OCI-LY3 (cell line): ENCODE data around the gene PRICKLE2.

ENCODE experiments used
- H2AFZ ChIP-seq: fragments of 200-600, 300-600 bp; shearing (Covaris generic); 2 replicates; pipeline ENCODE4 v1.6.0; 2014; ENCODE audit warnings: antibody characterized with exemption, low read depth, low read length
- H3K27ac ChIP-seq: fragments of 200-600, 300-600 bp; sonication (generic); 2 replicates; pipeline ENCODE4 v1.5.1; 2014; ENCODE audit warnings: mild to moderate bottlenecking, low read length, moderate library complexity, mixed read lengths
- H3K27me3 ChIP-seq: fragments of 200-600, 300-600 bp; sonication (generic); 2 replicates; pipeline ENCODE4 v1.6.1; 2014; ENCODE audit warnings: low read depth, low read length, mixed read lengths
- H3K36me3 ChIP-seq: fragments of 200-600, 300-600 bp; sonication (generic); replicated peaks from 2 replicates; pipeline ENCODE3; 2014; ENCODE audit warnings: low read depth, low read length, mixed read lengths
- H3K4me1 ChIP-seq: fragments of 300-600, 200-600 bp; sonication (generic); 2 replicates; pipeline ENCODE4 v1.6.1; 2014; ENCODE audit warnings: low read length, mixed read lengths
- H3K4me2 ChIP-seq: fragments of 200-600, 300-600 bp; sonication (generic); 2 replicates; pipeline ENCODE4 v1.6.1; 2014; ENCODE audit warnings: low read length, mixed read lengths
- H3K4me3 ChIP-seq: fragments of 300-600, 200-600 bp; sonication (generic); 2 replicates; pipeline ENCODE4 v1.5.1; 2014; ENCODE audit warnings: antibody characterized with exemption, mild to moderate bottlenecking, low read length, moderate library complexity
- H3K79me2 ChIP-seq: fragments of 300-600, 200-600 bp; shearing (Covaris generic); 2 replicates; pipeline ENCODE4 v1.6.1; 2014; ENCODE audit warnings: mild to moderate bottlenecking, low read length, mixed read lengths
- H3K9ac ChIP-seq: fragments of 300-600, 200-600 bp; shearing (Covaris generic); 2 replicates; pipeline ENCODE4 v1.6.0; 2014; ENCODE audit warnings: mild to moderate bottlenecking, low read length, moderate library complexity
- H3K9me3 ChIP-seq: fragments of 200-600, 300-600 bp; shearing (Covaris generic); 2 replicates; pipeline ENCODE4 v1.6.1; 2014; ENCODE audit warnings: low read length, mixed read lengths; ENCODE audit not compliant: insufficient read depth
- H4K20me1 ChIP-seq: fragments of 200-600, 300-600 bp; sonication (generic); 2 replicates; pipeline ENCODE4 v1.6.1; 2016; ENCODE audit warnings: low read length, mixed read lengths; ENCODE audit not compliant: insufficient read depth
- EZH2phosphoT487 ChIP-seq: fragments of 200-600 bp; shearing (Covaris generic); IDR thresholded peaks from 2 replicates; pipeline ENCODE4 v1.6.1; 2018; ENCODE audit warnings: antibody characterized with exemption, mixed run types, low read depth
- TF ChIP-seq, protein P1 (sequence below): fragments of 200-600, 300-600 bp; sonication (generic); IDR thresholded peaks from 2 replicates; pipeline ENCODE4 v1.5.1; 2014; ENCODE audit warnings: antibody characterized with exemption, low read length, low read depth

PRICKLE2 gene

DNA sequence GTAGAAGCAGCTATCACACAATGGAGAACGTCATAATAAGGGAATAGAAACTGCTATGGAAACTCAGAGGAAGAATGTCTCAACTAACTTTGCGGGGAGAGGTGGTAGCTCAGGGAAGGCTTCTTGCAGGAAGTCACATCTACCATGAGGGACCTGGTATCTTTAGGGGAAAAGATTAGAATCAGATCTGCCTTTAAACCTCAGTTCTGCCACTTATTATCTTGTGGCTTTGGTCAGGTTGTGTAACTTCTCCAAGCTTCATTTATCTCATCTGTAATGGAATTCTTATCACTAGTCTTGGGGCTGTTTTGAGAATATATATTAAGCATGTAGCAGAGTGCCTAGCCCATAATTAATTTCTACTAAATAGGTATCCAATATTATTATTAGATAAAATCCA lies 46.4 kb upstream of the PRICKLE2 start:
- H4K20me1 ChIP-seq, result no peaks in the 10 kb centered on the region
- no peak overlapping the region for H3K27ac ChIP-seq
- TF ChIP-seq EZH2phosphoT487, result no peak
- TF ChIP-seq, protein P1, sequence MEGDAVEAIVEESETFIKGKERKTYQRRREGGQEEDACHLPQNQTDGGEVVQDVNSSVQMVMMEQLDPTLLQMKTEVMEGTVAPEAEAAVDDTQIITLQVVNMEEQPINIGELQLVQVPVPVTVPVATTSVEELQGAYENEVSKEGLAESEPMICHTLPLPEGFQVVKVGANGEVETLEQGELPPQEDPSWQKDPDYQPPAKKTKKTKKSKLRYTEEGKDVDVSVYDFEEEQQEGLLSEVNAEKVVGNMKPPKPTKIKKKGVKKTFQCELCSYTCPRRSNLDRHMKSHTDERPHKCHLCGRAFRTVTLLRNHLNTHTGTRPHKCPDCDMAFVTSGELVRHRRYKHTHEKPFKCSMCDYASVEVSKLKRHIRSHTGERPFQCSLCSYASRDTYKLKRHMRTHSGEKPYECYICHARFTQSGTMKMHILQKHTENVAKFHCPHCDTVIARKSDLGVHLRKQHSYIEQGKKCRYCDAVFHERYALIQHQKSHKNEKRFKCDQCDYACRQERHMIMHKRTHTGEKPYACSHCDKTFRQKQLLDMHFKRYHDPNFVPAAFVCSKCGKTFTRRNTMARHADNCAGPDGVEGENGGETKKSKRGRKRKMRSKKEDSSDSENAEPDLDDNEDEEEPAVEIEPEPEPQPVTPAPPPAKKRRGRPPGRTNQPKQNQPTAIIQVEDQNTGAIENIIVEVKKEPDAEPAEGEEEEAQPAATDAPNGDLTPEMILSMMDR, result no peak
- no peaks in the 10 kb centered on the region for H3K79me2 ChIP-seq
- no peak overlapping the region for H3K9ac ChIP-seq
- H3K27me3 ChIP-seq, result no peaks in the 10 kb centered on the region; the same call in 1 of the 2 replicates
- no peaks in the 10 kb centered on the region for H3K36me3 ChIP-seq
- no peak overlapping the region for H3K4me2 ChIP-seq
- no peaks in the 10 kb centered on the region for H3K4me1 ChIP-seq
- H3K4me3 ChIP-seq, result no peak overlapping the region
- no peaks in the 10 kb centered on the region for H3K9me3 ChIP-seq
- no peak overlapping the region for H2AFZ ChIP-seq

DNA sequence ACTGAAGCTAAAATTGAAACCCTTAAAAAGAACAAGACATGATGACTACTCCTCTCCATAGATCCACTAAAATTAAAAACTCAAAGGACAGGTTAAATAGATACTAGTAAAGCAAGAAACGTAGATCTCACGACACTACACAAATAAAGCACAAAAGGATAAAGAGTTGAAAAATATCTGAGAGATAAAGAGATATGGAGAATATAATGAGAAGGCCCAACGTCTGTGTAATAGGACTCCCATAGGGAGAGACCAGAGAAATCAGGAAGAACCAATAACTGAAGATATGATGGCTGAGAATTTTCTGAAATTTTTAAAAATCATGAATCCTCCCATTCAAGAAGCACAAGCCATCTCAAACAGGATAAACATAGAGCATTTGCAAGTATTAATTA lies 45.6 kb upstream of the PRICKLE2 start:
- no peak overlapping the region for H3K9ac ChIP-seq
- H2AFZ ChIP-seq, result no peak overlapping the region
- H4K20me1 ChIP-seq, result no peaks in the 10 kb centered on the region
- TF ChIP-seq, protein P1, result no peak
- no peak for TF ChIP-seq EZH2phosphoT487
- H3K4me3 ChIP-seq, result no peak overlapping the region
- no peak overlapping the region for H3K4me2 ChIP-seq
- no peaks in the 10 kb centered on the region for H3K79me2 ChIP-seq
- H3K36me3 ChIP-seq, result no peaks in the 10 kb centered on the region
- H3K27me3 ChIP-seq, result peaks cover 2% of the 10 kb centered on the region; the same call in 1 of the 2 replicates
- H3K27ac ChIP-seq, result no peak overlapping the region
- no peaks in the 10 kb centered on the region for H3K9me3 ChIP-seq
- H3K4me1 ChIP-seq, result no peaks in the 10 kb centered on the region

DNA sequence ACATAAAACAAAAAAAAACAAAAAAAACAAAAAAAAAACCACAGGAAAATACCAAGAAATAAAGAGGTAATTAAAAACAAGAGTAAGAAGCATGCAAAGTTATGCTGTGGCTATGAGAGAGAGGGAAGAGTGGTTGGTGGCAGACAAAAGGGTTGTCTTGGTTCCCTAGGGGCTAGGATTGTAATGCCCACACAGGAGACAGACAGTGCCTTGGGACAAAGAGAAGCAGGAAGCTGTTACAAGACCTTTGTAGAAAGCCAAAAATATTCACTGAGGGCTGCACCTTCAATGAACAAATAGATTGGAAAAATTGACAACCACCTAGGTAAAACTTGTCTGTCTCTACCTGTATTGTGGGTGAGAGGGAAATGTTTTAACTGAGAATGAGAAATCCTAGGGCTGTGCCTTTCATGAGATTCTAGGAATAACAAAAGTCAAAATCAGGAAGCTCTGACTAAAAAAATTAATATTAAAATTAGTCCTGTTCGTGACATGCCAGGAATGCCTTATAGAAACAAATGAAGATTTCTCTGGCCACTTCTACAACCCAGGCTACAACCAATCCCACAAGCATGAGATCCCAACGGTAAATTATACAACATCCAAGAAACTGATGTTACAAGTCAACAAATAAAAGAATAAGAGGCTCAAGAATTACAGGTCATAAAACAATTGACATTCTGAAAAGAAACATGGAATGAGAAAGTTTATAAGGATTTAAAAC lies 45.0 kb upstream of the PRICKLE2 start:
- no peaks in the 10 kb centered on the region for H3K4me1 ChIP-seq
- no peak overlapping the region for H3K9ac ChIP-seq
- peaks cover 8% of the 10 kb centered on the region for H3K27me3 ChIP-seq
- TF ChIP-seq, protein P1, result no peak
- TF ChIP-seq EZH2phosphoT487, result no peak
- no peaks in the 10 kb centered on the region for H3K79me2 ChIP-seq
- no peak overlapping the region for H3K4me2 ChIP-seq
- H2AFZ ChIP-seq, result no peak overlapping the region
- no peaks in the 10 kb centered on the region for H3K9me3 ChIP-seq
- H4K20me1 ChIP-seq, result no peaks in the 10 kb centered on the region
- H3K27ac ChIP-seq, result no peak overlapping the region
- no peak overlapping the region for H3K4me3 ChIP-seq
- H3K36me3 ChIP-seq, result no peaks in the 10 kb centered on the region

DNA sequence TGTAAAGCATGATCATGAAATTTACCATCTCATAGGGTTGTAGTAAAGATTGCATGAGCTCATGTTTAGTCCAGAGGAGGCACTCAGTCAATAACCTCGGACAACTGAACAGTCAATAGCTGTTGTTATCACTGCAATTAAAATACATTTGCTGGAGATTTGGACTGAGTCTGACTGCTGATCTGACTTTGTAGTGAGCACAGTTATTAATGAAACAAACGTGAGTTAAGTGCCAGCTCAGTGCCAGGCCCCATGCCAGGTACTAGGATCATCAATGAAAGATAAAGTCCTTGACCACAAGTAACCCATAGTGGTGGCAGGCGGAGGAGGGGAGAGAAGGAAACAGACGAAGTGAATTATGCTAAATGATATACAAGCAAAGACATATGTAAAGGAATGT lies 43.7 kb upstream of the PRICKLE2 start:
- H4K20me1 ChIP-seq, result no peaks in the 10 kb centered on the region
- H3K36me3 ChIP-seq, result no peaks in the 10 kb centered on the region
- H3K4me1 ChIP-seq, result no peaks in the 10 kb centered on the region
- no peaks in the 10 kb centered on the region for H3K9me3 ChIP-seq
- H3K4me3 ChIP-seq, result no peak overlapping the region
- H3K27me3 ChIP-seq, result peaks cover 17% of the 10 kb centered on the region
- H3K27ac ChIP-seq, result no peak overlapping the region
- H3K4me2 ChIP-seq, result no peak overlapping the region
- no peak overlapping the region for H3K9ac ChIP-seq
- H2AFZ ChIP-seq, result no peak overlapping the region
- H3K79me2 ChIP-seq, result no peaks in the 10 kb centered on the region
- no peak for TF ChIP-seq EZH2phosphoT487
- TF ChIP-seq, protein P1, result no peak
